Sigmoid colon (tissue), 4 donors: ENCODE measurements around the gene MND1.

Source experiments
- POLR2A ChIP-seq, 2 donors: fragments of 450-650 bp; IDR thresholded peaks; one replicate each; pipeline ENCODE4 v1.6.1; 2016; ENCODE audit warnings: antibody characterized with exemption in 2 of 2, mild to moderate bottlenecking in 2 of 2, moderate library complexity in 2 of 2
- POLR2AphosphoS5 ChIP-seq, 4 donors: sonication (generic); formaldehyde crosslinking; IDR thresholded peaks; one replicate each; pipeline ENCODE4 v1.6.1; 2017; ENCODE audit warnings: antibody characterized with exemption in 4 of 4

- TF ChIP-seq POLR2AphosphoS5 (IDR thresholded peaks at IDR 0.05) (no peak), POLR2A (IDR thresholded peaks at IDR 0.05) (no peak)
These were observed 8.8 kb upstream of the MND1 start for GRCh38 chr4:153335665-153336064.
